Gastroesophageal sphincter (tissue), 4 donors: Measurements from ENCODE around the gene ZNF264. TPM values are rescaled to one million over a fixed set of nuclear protein-coding genes. Genes with fewer than 3 reads are reported as not detected.
"Not testable (repeated sequence)": the region's sequence is repeated elsewhere in the genome, so short reads cannot be mapped to it uniquely, and the experiment has no call there.

ENCODE experiments used
- ATAC-seq: fragments of 150-250 bp; one replicate; pipeline ENCODE4 v1.9.1; 2016; ENCODE audit warnings: mild to moderate bottlenecking, moderate library complexity
- H3K27ac ChIP-seq, 4 donors: fragments of 200-600 bp; sonication (generic) in 3 of 4; 1 replicate in 3 of 4; 2 replicates in 1 of 4; pipeline ENCODE4 v1.5.1; 2016 to 2019
- H3K27me3 ChIP-seq: fragments of 200-600 bp; sonication (generic); one replicate; pipeline ENCODE4 v1.5.1; 2019
- H3K36me3 ChIP-seq, 2 donors: fragments of 200-600 bp; sonication (generic); one replicate each; pipeline ENCODE4 v1.5.1; 2019; ENCODE audit warnings: control low read depth in 1 of 2
- H3K4me1 ChIP-seq, 3 donors: fragments of 200-600 bp; sonication (generic); 1 replicate in 2 of 3; 2 replicates in 1 of 3; pipeline ENCODE4 v1.5.1; 2016 to 2019; ENCODE audit warnings: control low read depth in 2 of 3
- H3K4me3 ChIP-seq, 2 donors: fragments of 200-600 bp; sonication (generic); one replicate each; pipeline ENCODE4 v1.5.1; 2019; ENCODE audit warnings: mild to moderate bottlenecking in 1 of 2, moderate library complexity in 1 of 2
- H3K9me3 ChIP-seq, 3 donors: fragments of 200-600 bp; sonication (generic); one replicate each; pipeline ENCODE4 v1.5.1; 2017 to 2019; ENCODE audit warnings: control low read depth in 2 of 3
- CTCF ChIP-seq, 4 experiments: fragments of 200-600 bp in 2 of 4; fragments of 450-650 bp in 2 of 4; sonication (generic) in 1 of 4; IDR thresholded peaks; one replicate each; pipeline ENCODE4 v1.5.1; 2017 to 2019; ENCODE audit warnings: antibody characterized with exemption in 4 of 4, mild to moderate bottlenecking in 2 of 4, moderate library complexity in 2 of 4
- EP300 ChIP-seq: sonication (generic); formaldehyde crosslinking; IDR thresholded peaks from one replicate; pipeline ENCODE4 v1.6.1; 2017; ENCODE audit warnings: antibody characterized with exemption, mild to moderate bottlenecking
- POLR2A ChIP-seq, 2 donors: fragments of 450-650 bp; IDR thresholded peaks; one replicate each; pipeline ENCODE4 v1.6.1; 2017; ENCODE audit warnings: antibody characterized with exemption in 2 of 2, mild to moderate bottlenecking in 2 of 2, moderate library complexity in 1 of 2
- POLR2AphosphoS5 ChIP-seq: sonication (generic); formaldehyde crosslinking; IDR thresholded peaks from one replicate; pipeline ENCODE4 v1.6.1; 2017; ENCODE audit warnings: antibody characterized with exemption
- WGBS, 2 donors: methylation state at CpG; one replicate each; pipeline ENCODE4 v1.1.5; 2018; ENCODE audit warnings: low coverage in 1 of 2; 5-methylcytosine and 5-hydroxymethylcytosine counted together
- total RNA-seq, 4 donors: library from RNA; depleted of rRNA; stranded (reverse); fragments of >200 nt; gene quantifications; one replicate each; pipeline ENCODE4 v1.1.0, GENCODE V29; 2016

ZNF264 gene
- total RNA-seq, 4 donors from 2014 or later, result 37.2 to 61.3 (median 41.5) TPM

- H3K4me1 ChIP-seq, result no peaks in the 10 kb centered on the region
- TF ChIP-seq EP300 (no peak), CTCF (IDR thresholded peaks at IDR 0.05) (no peak), POLR2A (IDR thresholded peaks at IDR 0.05) (no peak), POLR2AphosphoS5 (no peak)
- no peak overlapping the region for H3K27ac ChIP-seq
- 68 to 82% methylated on average over 1 of the region's 1 CpG for WGBS, 2 donors
- peaks cover 0 to 14% (median 0%) of the 10 kb centered on the region in 3 donors for H3K9me3 ChIP-seq
- peaks cover 3 to 97% of the 10 kb centered on the region in 2 donors for H3K36me3 ChIP-seq
- ATAC-seq, result no peak
- no peak overlapping the region for H3K4me3 ChIP-seq
- no peaks in the 10 kb centered on the region for H3K27me3 ChIP-seq
Measured at GRCh38 chr19:57249329-57249728, 58.0 kb downstream of the ZNF264 start.

GRCh38 chr19:57253767-57254166 lies 62.5 kb downstream of the ZNF264 start:
- H3K36me3 ChIP-seq, result peaks cover 3 to 76% of the 10 kb centered on the region in 2 donors
- not testable (repeated sequence) for H3K27ac ChIP-seq, H3K27me3 ChIP-seq, ATAC-seq, H3K4me3 ChIP-seq, H3K4me1 ChIP-seq
- WGBS, 2 donors, result 100% methylated on average over 1 to 4 of the region's 11 CpGs
- H3K9me3 ChIP-seq, result peaks cover 0 to 24% (median 0%) of the 10 kb centered on the region in 3 donors

GRCh38 chr19:57262044-57262443 lies 70.7 kb downstream of the ZNF264 start:
- TF ChIP-seq CTCF (IDR thresholded peaks at IDR 0.05) (no peak), EP300 (no peak), POLR2A (IDR thresholded peaks at IDR 0.05) (no peak), POLR2AphosphoS5 (no peak)
- 58 to 80% methylated on average over 2 to 3 of the region's 3 CpGs for WGBS, 2 donors
- ATAC-seq, result no peak

GRCh38 chr19:57263244-57263741 lies 72.0 kb downstream of the ZNF264 start:
- H3K4me1 ChIP-seq, result no peaks in the 10 kb centered on the region
- H3K27me3 ChIP-seq, result no peaks in the 10 kb centered on the region
- H3K9me3 ChIP-seq, result peaks cover 0 to 10% (median 0%) of the 10 kb centered on the region in 3 donors
- 100% methylated on average over 1 of the region's 1 CpG; no CpG with 5 or more reads in 1 of the 2 donors for WGBS, 2 donors
- TF ChIP-seq POLR2AphosphoS5 (no peak), CTCF (IDR thresholded peaks at IDR 0.05) (no peak), POLR2A (IDR thresholded peaks at IDR 0.05) (no peak), EP300 (no peak)
- H3K36me3 ChIP-seq, result peaks cover 3 to 53% of the 10 kb centered on the region in 2 donors
- no peak overlapping the region for H3K4me3 ChIP-seq
- no peak for ATAC-seq
- no peak overlapping the region for H3K27ac ChIP-seq

More at GRCh38 chr19:57262044-57262443, 70.7 kb downstream of the ZNF264 start:
- no peak overlapping the region for H3K27ac ChIP-seq
- H3K4me3 ChIP-seq, result no peak overlapping the region
- H3K27me3 ChIP-seq, result no peaks in the 10 kb centered on the region
- no peaks in the 10 kb centered on the region for H3K4me1 ChIP-seq
- peaks cover 3 to 42% of the 10 kb centered on the region in 2 donors for H3K36me3 ChIP-seq
- peaks cover 0 to 10% (median 0%) of the 10 kb centered on the region in 3 donors for H3K9me3 ChIP-seq

GRCh38 chr19:57267291-57267690 lies 76.0 kb downstream of the ZNF264 start:
- Histone ChIP-seq H3K4me3 (no peak overlapping the region), H3K9me3 (no peaks in the 10 kb centered on the region), H3K4me1 (no peaks in the 10 kb centered on the region), H3K27ac (no peak overlapping the region), H3K27me3 (no peaks in the 10 kb centered on the region), H3K36me3 (peaks cover 0 to 29% of the 10 kb centered on the region in 2 donors)
- ATAC-seq, result no peak
- TF ChIP-seq EP300 (no peak), CTCF (IDR thresholded peaks at IDR 0.05) (no peak), POLR2AphosphoS5 (no peak), POLR2A (IDR thresholded peaks at IDR 0.05) (no peak)
- WGBS, 2 donors, result 91 to 100% methylated on average over 1 to 3 of the region's 3 CpGs
